Endothelial cell (in vitro differentiated cells): ENCODE measurements around the gene ARSG. TPM values are rescaled to one million over a fixed set of nuclear protein-coding genes. Genes with fewer than 3 reads are reported as not detected.
"Not testable (repeated sequence)": the region's sequence is repeated elsewhere in the genome, so short reads cannot be mapped to it uniquely, and the experiment has no call there.

Source experiments
- DNase-seq: peaks from one replicate; pipeline ENCODE4 v3.0.0; 2021; ENCODE audit warnings: low spot score
- H3K27ac Mint-ChIP-seq: one replicate; pipeline ENCODE4 v1.8.0; 2021; ENCODE audit warnings: mixed read lengths, inconsistent platforms; ENCODE audit not compliant: unreplicated experiment
- H3K27me3 Mint-ChIP-seq: one replicate; pipeline ENCODE4 v1.8.0; 2021; ENCODE audit warnings: mild to moderate bottlenecking, moderate library complexity, mixed read lengths, inconsistent platforms; ENCODE audit not compliant: unreplicated experiment
- H3K36me3 Mint-ChIP-seq: one replicate; pipeline ENCODE4 v1.8.0; 2021; ENCODE audit warnings: mild to moderate bottlenecking, low read depth, mixed read lengths, inconsistent platforms; ENCODE audit not compliant: unreplicated experiment
- H3K4me1 Mint-ChIP-seq: one replicate; pipeline ENCODE4 v1.8.0; 2021; ENCODE audit warnings: mild to moderate bottlenecking, mixed read lengths, inconsistent platforms; ENCODE audit not compliant: unreplicated experiment
- H3K4me3 Mint-ChIP-seq: one replicate; pipeline ENCODE4 v1.8.0; 2021; ENCODE audit warnings: mild to moderate bottlenecking, mixed read lengths, inconsistent platforms; ENCODE audit not compliant: unreplicated experiment
- H3K9me3 Mint-ChIP-seq: one replicate; pipeline ENCODE4 v1.8.0; 2021; ENCODE audit warnings: mixed read lengths, inconsistent platforms; ENCODE audit not compliant: unreplicated experiment
- total RNA-seq: library from RNA; stranded (reverse); fragmentation: NEBNext Ultra II Directional; extraction: Animal tissue kit (Norgen Biotek cat#: 25700); gene quantifications from one replicate; pipeline ENCODE4 v1.2.1, GENCODE V29; 2021; ENCODE audit not compliant: unreplicated experiment
- TF ChIP-seq, protein P1 (sequence below): fragments of 200-600 bp; sonication (generic); IDR thresholded peaks from one replicate; pipeline ENCODE4 v1.5.0; 2021; ENCODE audit warnings: antibody characterized with exemption; ENCODE audit not compliant: unreplicated experiment

The ARSG gene
- total RNA-seq, 1 donor from 2014 or later: 9.8 TPM

DNA sequence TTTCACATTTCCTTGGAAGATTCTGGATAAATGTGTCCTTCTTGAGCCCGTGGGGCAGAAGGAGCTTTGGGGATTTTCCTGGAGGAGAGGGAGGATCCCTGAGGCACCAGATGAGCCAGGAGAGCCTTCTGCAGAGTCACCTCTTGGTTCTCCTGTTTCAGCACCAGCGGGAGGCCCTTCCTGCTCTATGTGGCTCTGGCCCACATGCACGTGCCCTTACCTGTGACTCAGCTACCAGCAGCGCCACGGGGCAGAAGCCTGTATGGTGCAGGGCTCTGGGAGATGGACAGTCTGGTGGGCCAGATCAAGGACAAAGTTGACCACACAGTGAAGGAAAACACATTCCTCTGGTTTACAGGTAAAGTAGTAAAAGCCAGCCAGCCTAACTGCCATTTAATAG is 77.1 kb downstream of the ARSG start:
- TF ChIP-seq, protein P1, sequence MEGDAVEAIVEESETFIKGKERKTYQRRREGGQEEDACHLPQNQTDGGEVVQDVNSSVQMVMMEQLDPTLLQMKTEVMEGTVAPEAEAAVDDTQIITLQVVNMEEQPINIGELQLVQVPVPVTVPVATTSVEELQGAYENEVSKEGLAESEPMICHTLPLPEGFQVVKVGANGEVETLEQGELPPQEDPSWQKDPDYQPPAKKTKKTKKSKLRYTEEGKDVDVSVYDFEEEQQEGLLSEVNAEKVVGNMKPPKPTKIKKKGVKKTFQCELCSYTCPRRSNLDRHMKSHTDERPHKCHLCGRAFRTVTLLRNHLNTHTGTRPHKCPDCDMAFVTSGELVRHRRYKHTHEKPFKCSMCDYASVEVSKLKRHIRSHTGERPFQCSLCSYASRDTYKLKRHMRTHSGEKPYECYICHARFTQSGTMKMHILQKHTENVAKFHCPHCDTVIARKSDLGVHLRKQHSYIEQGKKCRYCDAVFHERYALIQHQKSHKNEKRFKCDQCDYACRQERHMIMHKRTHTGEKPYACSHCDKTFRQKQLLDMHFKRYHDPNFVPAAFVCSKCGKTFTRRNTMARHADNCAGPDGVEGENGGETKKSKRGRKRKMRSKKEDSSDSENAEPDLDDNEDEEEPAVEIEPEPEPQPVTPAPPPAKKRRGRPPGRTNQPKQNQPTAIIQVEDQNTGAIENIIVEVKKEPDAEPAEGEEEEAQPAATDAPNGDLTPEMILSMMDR: no peak
- Mint-ChIP-seq H3K36me3 (peaks cover 13% of the 10 kb centered on the region), H3K4me3 (no peak overlapping the region), H3K4me1 (no peaks in the 10 kb centered on the region), H3K27me3 (peaks cover 7% of the 10 kb centered on the region), H3K9me3 (no peaks in the 10 kb centered on the region), H3K27ac (no peak overlapping the region)
- no peak for DNase-seq

DNA sequence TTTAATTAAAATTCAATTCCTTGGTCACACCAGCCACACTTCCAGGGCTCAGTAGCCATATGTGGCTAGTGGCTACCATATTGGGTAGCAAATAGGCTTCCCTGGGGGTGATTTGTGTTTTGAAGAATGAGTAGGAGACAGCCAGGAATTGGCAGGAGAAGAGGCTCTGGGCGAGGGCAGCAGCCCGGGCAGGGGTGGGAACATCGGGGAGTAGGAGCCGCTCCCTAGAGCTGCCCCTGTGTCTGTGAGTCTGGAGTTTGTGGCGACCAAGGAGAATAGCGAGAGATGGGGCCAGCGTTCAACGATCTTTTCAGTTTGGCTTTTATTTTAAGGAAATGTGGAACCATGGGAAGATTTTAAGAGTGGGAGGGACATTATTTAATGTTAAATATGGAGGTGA is 84.3 kb downstream of the ARSG start:
- no peak for DNase-seq
- H3K27me3 Mint-ChIP-seq: peaks cover 2% of the 10 kb centered on the region
- TF ChIP-seq, protein P1: no peak
- H3K27ac Mint-ChIP-seq: no peak overlapping the region
- H3K4me3 Mint-ChIP-seq: no peak overlapping the region
- peaks cover 22% of the 10 kb centered on the region for H3K4me1 Mint-ChIP-seq
- H3K36me3 Mint-ChIP-seq: peaks cover 3% of the 10 kb centered on the region
- H3K9me3 Mint-ChIP-seq: no peaks in the 10 kb centered on the region

DNA sequence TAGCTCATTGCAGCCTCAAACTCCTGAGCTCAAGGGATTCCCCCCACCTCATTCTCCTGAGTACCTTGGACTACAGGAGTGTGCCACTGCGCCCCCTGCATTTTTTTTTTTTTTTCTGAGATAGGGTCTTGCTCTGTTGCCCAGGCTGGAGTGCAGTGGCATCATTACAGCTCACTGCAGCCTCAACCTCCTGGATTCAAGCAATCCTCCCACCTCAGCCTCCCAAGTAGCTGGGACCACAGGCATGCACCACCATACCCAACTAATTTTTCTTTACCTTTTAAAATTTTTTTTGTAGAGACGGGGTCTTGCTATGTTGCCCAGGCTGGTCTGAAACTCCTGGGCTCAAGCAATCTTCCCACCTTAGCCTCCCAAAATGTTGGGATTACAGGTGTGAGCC is 84.9 kb downstream of the ARSG start:
- H3K9me3 Mint-ChIP-seq, H3K36me3 Mint-ChIP-seq, DNase-seq, H3K27ac Mint-ChIP-seq, H3K4me3 Mint-ChIP-seq, H3K27me3 Mint-ChIP-seq: not testable (repeated sequence)
- H3K4me1 Mint-ChIP-seq: peaks cover 22% of the 10 kb centered on the region

DNA sequence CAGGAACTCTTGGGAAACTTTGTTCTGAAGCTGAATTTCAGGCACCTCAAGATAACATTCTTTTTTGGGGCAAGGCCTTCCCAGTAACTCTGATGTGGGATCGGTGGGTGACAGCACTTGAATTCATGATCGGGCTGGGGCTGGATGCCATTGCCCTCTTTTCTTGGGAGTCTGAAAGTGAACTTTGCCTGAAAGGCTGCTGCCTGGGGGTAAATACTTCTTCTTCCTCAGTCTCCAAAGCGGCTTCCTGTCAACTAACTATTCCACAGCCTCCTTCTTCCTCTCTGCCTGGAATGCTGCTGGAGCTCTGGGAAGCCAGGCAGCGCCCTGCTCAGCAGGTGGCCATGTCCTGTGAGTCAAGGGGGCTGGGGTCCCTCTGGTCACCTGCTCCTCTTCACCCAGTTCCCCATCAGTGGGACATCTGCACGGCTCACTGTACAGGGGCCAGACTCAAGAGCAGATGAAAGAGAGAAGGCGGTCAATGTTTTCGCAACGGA is 86.5 kb downstream of the ARSG start:
- Mint-ChIP-seq H3K27ac (peak overlapping the region; percentile 95), H3K27me3 (no peaks in the 10 kb centered on the region), H3K4me1 (peaks cover 22% of the 10 kb centered on the region), H3K4me3 (no peak overlapping the region), H3K9me3 (no peaks in the 10 kb centered on the region), H3K36me3 (no peaks in the 10 kb centered on the region)
- TF ChIP-seq, protein P1: no peak
- no peak for DNase-seq

DNA sequence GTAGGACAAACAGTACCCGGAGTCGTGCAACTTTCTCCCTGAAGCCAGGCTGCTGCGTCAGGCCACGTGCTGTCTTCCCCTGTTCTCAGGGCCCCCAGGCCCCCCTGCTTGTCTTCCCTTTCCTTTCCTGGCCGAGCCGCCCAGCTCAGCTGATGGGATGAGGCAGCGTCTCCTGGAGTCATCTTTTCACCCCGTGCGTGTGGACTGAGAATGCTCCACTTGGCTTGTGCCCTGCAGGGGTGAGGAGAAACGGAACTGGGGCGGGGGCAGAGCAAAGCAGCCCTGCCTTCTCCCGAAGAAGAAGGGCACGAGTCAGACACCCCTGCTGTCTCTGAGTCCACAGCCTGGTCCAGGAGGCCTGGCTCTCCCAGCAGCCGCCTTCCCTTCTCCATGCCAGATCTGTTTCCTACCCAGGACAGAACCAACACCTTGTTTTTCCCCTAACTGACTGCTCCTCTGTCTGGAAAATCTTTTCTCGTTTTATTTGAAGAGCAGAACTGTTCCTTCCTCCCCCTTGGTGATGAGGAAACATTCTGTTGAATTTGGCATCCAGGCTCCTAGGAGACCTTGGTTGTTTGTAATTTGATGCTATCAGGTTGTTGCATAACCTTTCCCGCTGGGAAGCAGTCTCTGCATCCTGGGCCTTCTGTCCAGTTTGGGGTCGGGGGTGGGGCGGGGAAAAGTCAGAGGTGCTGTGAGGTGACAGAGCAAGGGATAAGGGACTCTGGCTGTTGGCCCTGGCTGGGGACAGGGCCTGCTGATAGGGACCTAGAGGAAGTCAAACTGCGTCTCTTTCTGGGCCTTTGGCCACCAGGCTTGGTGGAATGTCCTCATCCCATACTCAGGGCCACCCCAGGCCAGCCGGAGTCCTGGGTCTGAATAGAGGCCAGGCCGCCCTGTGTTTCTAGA is 87.2 kb downstream of the ARSG start:
- DNase-seq: peak; percentile 38
- Mint-ChIP-seq H3K4me3 (no peak overlapping the region), H3K27me3 (no peaks in the 10 kb centered on the region), H3K4me1 (peaks cover 25% of the 10 kb centered on the region), H3K36me3 (no peaks in the 10 kb centered on the region), H3K27ac (peak overlapping the region; percentile 64), H3K9me3 (no peaks in the 10 kb centered on the region)
- TF ChIP-seq, protein P1: no peak
